ENCODE measurements around the gene ZFP36. TPM values are rescaled to one million over a fixed set of nuclear protein-coding genes. Genes with fewer than 3 reads are reported as not detected.
"Not testable (repeated sequence)": the region's sequence is repeated elsewhere in the genome, so short reads cannot be mapped to it uniquely, and the experiment has no call there.

Gene ZFP36
- total RNA-seq, 1 donor from 2014 or later, result 24.5 TPM

DNA sequence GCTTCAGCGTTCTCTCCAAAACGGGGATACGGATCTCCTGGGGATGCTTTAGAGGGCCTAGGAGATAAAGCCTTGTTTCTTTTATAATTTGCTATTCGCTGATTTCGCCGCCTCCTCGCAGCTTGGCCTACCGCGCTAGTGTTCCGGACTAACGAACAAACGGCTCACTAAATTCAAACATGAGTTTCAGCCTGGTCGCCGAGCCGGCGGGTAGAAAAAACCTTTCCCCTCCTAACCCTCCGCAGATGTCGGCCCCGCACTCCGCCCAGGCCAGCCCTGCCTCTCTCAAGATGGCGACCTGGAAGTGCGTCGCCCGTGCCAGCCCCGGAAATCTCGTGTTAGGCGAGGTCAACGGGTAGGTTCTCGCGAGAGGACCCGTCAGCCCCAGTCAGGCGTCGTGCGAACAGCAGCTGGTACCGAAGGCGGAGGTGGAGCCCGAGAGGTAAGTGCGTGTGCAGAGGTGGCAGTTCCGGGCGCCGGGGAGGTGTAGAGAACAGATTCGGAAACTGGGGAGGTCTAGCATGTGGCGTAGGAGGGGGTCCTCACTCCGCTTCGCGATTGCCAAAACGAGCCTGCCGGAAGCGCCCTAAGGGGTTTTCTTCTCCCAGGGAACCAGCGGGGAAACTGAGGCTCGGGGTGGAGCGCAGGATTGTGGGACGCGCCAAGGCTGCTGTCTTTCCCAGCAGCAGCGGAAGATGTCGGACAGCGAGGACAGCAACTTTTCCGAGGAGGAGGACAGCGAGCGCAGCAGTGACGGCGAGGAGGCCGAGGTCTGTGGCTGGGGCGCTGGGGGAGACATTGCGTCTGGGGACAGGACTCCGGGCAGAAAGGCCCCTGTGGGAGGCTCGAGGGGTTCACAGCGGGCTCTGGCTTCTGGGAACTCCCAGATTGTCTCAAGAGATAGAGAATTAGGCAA is 38.8 kb downstream of the ZFP36 start, which contains the start of gene SUPT5H:
TSS of gene SUPT5H (plus strand) at position 387 of the 916 bp plus-strand sequence. CDS start at position 696, 309 bp downstream.
- peak; percentile 99 for DNase-seq

DNA sequence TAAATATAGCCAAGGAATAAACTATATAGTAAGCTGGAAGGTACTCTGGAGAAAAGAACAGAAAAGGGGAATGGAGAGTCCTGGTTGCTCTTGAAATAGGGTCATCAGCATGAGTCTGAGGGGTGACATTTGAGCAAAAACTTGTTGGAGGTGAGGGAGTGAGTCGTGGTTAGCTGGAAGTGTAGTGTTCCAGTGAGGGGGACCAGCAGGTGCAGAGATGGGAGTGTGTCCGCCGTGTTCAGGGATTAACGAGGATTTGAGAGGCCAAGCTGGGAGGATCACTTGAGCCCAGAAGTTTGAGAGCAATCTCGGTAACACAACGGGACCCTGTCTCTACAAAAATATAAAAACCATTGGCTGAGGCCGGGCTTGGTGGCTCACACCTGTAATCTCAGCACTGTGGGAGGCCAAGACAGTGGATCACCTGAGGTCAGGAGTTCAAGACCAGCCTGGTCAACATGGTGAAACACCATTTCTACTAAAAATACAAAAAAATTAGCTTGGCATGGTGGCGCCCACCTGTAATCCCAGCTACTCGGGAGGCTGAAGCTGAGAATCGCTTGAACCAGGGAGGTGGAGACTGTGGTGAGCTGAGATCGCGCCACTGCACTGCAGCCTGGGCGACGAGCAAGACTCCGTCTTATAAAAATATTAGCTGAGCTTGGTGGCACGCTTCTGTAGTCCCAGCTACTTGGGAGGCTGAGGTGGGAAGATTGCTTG is 39.9 kb downstream of the ZFP36 start:
- DNase-seq, result no peak

DNA sequence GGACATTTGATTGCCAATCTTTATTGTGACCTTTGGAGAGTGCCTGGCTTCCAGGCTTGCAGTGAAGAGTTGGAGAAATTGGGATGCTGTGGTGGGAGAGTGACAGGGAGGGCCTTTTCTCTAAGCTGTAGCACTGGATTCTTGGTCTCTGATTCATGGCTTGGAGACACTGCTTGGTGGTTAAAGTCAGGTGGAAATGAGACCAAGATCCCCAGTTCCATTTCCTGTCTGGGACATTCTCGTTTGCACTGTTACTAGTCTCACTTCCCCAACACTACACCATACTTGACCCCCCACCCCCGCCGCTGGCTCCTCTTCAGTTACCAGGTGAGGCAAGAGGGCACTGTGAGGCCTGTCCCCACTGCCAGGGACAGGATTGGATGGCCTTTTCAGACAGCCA is 41.6 kb downstream of the ZFP36 start:
- DNase-seq, result no peak

DNA sequence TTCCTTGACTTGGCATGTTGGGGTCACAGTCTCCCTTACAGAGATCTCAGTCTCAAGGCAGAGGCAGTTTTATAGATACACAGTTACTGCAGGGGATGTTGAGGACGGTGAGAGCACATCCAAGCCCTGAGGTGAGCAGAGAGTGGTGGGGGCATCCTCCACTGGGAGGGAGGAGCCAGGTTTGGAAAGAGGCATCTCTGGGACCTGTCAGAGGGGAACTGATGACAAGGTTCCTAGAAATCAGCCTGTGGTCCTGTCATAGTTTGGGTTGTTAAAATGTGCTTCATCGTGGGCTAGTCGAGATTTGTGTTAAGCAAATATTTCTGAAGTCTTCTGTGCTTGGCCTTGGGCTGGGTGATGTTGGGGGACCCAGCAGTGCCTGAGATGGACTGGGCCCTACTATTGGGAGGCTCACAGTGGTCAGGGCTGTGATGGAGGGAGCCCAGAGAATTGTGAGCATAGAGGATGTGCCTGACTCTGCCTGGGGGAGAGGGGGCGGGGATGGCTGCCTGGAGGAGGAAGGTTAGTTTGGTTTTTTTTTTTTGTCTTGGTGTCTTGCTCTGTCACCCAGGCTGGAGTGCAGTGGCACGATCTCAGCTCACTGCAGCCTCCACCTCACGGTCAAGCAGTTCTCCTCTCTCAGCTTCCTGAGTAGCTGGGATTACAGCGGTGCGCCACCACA is 42.6 kb downstream of the ZFP36 start:
- no peak for DNase-seq

DNA sequence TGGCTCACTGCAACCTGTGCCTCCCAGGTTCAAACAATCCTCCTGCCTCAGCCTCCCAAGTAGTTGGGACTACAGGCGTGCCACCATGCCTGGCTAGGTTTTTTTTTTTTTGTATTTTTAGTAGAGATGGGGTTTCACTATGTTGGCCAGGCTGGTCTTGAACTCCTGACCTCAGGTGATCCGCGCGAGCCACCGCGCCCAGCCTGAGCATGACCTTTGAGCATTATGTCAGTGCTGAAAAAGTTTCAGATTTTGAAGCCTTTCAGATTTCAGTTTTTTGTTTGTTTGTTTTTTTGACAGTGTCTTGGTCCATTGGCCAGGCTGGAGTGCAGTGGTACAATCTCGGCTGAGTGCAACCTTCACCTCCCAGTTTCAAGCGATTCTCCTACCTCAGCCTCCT is 44.6 kb downstream of the ZFP36 start:
- not testable (repeated sequence) for DNase-seq

Small RNA genes lying within 50 kb of the gene (small RNA-seq; reads per million reads assigned to genes)
- not detected for gene MIR4530 (ENCODE audit: low replicate concordance)
- gene RN7SL566P (ENCODE audit: low replicate concordance), result not detected

Other genes starting within 250 kb of the ZFP36 start
- gene NCCRP1, start 209.9 kb upstream of the ZFP36 start, total RNA-seq, result 4.5 TPM
- gene SYCN, start 202.6 kb upstream of the ZFP36 start, total RNA-seq, result not detected
- gene IFNL3, start 161.8 kb upstream of the ZFP36 start, total RNA-seq, result not detected
- not detected for gene IFNL4, start 158.0 kb upstream of the ZFP36 start, total RNA-seq
- not detected for gene IFNL2, start 138.5 kb upstream of the ZFP36 start, total RNA-seq
- not detected for gene IFNL1, start 110.4 kb upstream of the ZFP36 start, total RNA-seq
- gene LRFN1, start 86.0 kb upstream of the ZFP36 start, total RNA-seq, result 0.92 TPM
- 8.2 TPM for gene GMFG, start 70.8 kb upstream of the ZFP36 start, total RNA-seq
- 36.4 TPM for gene SAMD4B, start 64.4 kb upstream of the ZFP36 start, total RNA-seq
- 18.9 TPM for gene PAF1, start 15.7 kb upstream of the ZFP36 start, total RNA-seq
- 15.2 TPM for gene MED29, start 15.5 kb upstream of the ZFP36 start, total RNA-seq
- 20.9 TPM for gene PLEKHG2, start 5.8 kb downstream of the ZFP36 start, total RNA-seq
- gene RPS16, start 29.1 kb downstream of the ZFP36 start, total RNA-seq, result 106 TPM
- 62.2 TPM for gene SUPT5H, start 38.7 kb downstream of the ZFP36 start, total RNA-seq
- gene TIMM50, start 74.0 kb downstream of the ZFP36 start, total RNA-seq, result 27.1 TPM
- gene DLL3, start 92.1 kb downstream of the ZFP36 start, total RNA-seq, result not detected
- not detected for gene SELENOV, start 108.3 kb downstream of the ZFP36 start, total RNA-seq
- 5.0 TPM for gene EID2B, start 126.0 kb downstream of the ZFP36 start, total RNA-seq
- 15.0 TPM for gene EID2, start 133.3 kb downstream of the ZFP36 start, total RNA-seq
- gene LGALS13, start 195.7 kb downstream of the ZFP36 start, total RNA-seq, result not detected
- not detected for gene LGALS16, start 249.1 kb downstream of the ZFP36 start, total RNA-seq

Measured in tongue (tissue), 3 donors.